Tibial artery (tissue), 4 donors: ENCODE measurements around the gene TBX4.

Source experiments
- DNase-seq, 2 donors: peaks; one replicate each; pipeline ENCODE4 v3.0.0-alpha.2; 2019
- H3K27ac ChIP-seq, 2 donors: fragments of 200-600 bp; sonication (generic) in 1 of 2; 1 replicate in 1 of 2; 2 replicates in 1 of 2; pipeline ENCODE4 v1.5.1; 2018 to 2019; ENCODE audit warnings: mild to moderate bottlenecking in 1 of 2
- H3K27me3 ChIP-seq, 2 donors: fragments of 200-600 bp; sonication (generic) in 1 of 2; one replicate each; pipeline versions ENCODE4 v1.5.1 to v1.6.0; 2016 to 2019
- H3K36me3 ChIP-seq, 3 donors: fragments of 200-600 bp; sonication (generic) in 2 of 3; one replicate each; pipeline ENCODE4 v1.5.1; 2016 to 2019; ENCODE audit warnings: mild to moderate bottlenecking in 2 of 3
- H3K4me1 ChIP-seq, 4 donors: fragments of 200-600 bp; sonication (generic) in 2 of 4; 1 replicate in 3 of 4; 2 replicates in 1 of 4; pipeline ENCODE4 v1.5.1; 2016 to 2019
- H3K4me3 ChIP-seq, 2 donors: fragments of 200-600 bp; sonication (generic) in 1 of 2; 1 replicate in 1 of 2; 2 replicates in 1 of 2; pipeline ENCODE4 v1.5.1; 2018 to 2019; ENCODE audit warnings: mild to moderate bottlenecking in 2 of 2
- H3K9me3 ChIP-seq, 3 donors: fragments of 200-600 bp; sonication (generic) in 1 of 3; one replicate each; pipeline ENCODE4 v1.5.1; 2016 to 2019
- intact Hi-C: fragments of 100-400 bp; cut with DNase I; formaldehyde crosslinking; loops from one replicate; pipeline ENCODE4 v1.15.0; 2023; ENCODE audit warnings: low total_unique reads
- TF ChIP-seq, protein P1 (sequence below), 2 experiments: fragments of 200-600 bp in 1 of 2; fragments of 450-650 bp in 1 of 2; IDR thresholded peaks; one replicate each; pipeline ENCODE4 v1.5.1; 2017 to 2019; ENCODE audit warnings: antibody characterized with exemption in 2 of 2, mild to moderate bottlenecking in 1 of 2, moderate library complexity in 1 of 2

Gene TBX4

DNA sequence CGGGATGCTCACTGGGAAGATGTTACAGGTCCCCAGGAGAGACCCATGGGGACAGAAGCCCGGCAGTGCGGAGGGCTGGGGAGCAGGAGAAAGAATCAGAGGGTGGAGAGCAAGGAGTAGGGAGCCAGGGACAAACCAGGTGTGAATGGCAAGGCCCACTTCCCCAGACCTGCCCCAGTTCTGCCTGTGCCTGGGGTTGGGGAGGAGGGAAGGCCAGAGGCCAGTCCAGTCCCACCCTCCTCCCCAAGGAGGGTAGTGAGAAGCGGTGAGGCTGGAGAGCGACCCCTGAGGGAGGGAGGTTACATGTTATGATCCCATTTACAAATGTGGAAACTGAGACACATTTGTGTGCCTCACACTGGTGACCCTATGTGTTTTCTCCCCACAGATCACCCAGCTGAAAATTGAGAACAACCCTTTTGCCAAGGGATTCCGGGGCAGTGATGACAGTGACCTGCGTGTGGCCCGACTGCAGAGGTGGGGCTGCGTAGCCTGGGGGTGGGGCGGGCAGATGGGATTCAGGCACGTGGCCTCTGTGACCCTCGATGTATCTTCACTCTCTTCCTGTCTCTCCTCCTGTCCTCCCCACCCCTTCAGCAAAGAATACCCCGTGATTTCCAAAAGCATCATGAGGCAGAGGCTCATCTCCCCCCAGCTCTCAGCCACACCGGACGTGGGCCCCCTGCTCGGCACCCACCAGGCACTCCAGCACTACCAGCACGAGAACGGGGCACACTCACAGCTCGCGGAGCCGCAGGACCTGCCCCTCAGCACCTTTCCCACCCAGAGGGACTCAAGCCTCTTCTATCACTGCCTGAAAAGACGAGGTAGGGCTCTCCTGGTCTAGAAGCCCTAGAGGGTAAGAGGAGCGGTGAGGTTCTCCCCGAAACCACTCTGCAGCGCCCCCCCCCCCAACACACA, 27.5 kb downstream of the TBX4 start:
- Histone ChIP-seq H3K4me1 (no peaks in the 10 kb centered on the region), H3K27me3 (peaks cover 0 to 19% of the 10 kb centered on the region in 2 donors), H3K27ac (no peak overlapping the region), H3K4me3 (no peak overlapping the region), H3K36me3 (no peaks in the 10 kb centered on the region), H3K9me3 (no peaks in the 10 kb centered on the region)
- TF ChIP-seq, protein P1, sequence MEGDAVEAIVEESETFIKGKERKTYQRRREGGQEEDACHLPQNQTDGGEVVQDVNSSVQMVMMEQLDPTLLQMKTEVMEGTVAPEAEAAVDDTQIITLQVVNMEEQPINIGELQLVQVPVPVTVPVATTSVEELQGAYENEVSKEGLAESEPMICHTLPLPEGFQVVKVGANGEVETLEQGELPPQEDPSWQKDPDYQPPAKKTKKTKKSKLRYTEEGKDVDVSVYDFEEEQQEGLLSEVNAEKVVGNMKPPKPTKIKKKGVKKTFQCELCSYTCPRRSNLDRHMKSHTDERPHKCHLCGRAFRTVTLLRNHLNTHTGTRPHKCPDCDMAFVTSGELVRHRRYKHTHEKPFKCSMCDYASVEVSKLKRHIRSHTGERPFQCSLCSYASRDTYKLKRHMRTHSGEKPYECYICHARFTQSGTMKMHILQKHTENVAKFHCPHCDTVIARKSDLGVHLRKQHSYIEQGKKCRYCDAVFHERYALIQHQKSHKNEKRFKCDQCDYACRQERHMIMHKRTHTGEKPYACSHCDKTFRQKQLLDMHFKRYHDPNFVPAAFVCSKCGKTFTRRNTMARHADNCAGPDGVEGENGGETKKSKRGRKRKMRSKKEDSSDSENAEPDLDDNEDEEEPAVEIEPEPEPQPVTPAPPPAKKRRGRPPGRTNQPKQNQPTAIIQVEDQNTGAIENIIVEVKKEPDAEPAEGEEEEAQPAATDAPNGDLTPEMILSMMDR (IDR thresholded peaks at IDR 0.05): no peak
- DNase-seq: peak in 1 of 2 donors; percentile 41
- intact Hi-C loops: no loop called here

DNA sequence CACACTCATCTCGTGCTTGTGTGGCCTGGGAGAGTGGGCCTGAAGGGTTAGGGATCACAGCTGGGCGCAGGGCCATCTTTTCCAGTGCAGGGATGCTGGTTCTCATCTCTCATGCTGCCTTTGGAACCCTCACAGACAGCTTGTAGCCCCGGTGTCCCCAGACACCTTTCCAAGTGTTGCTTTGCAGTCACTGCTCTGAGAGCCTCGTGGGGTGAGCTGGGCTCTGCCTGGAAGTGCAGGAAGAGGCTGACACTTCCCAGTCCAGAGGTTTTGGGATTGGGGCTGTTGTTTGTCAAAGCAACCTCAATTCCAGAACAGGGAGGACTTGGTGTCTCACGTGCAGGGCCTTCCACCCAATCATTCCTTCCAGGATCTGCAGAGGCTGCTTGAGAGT, 28.2 kb downstream of the TBX4 start:
- Histone ChIP-seq H3K27ac (no peak overlapping the region), H3K27me3 (peaks cover 0 to 18% of the 10 kb centered on the region in 2 donors), H3K4me1 (no peaks in the 10 kb centered on the region), H3K36me3 (no peaks in the 10 kb centered on the region), H3K4me3 (no peak overlapping the region), H3K9me3 (no peaks in the 10 kb centered on the region)
- TF ChIP-seq, protein P1 (IDR thresholded peaks at IDR 0.05): no peak
- intact Hi-C loops: no loop called here
- DNase-seq: peak in 1 of 2 donors; percentile 54

DNA sequence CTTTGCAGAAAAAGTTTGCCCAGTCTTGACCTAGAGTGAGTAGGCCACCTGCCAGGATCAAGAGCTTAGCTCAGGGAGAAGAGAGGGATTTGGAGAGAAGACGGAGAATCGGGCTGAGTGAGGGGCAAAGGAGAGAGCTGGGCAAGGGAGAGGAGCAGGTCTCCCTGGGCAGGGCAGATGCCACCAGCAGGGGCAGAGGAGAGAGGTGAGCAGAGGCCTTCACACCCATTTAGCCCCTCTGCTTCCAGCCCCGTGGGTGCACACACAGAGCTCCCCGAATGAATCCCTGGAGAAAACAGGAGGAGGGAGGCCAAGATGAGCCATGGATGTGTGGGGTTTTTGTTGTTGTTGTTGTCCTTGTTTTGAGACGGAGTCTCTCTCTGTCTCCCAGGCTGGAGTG, 29.2 kb downstream of the TBX4 start:
- Histone ChIP-seq H3K27me3 (peaks cover 0 to 8% of the 10 kb centered on the region in 2 donors), H3K36me3 (no peaks in the 10 kb centered on the region), H3K9me3 (no peaks in the 10 kb centered on the region), H3K4me1 (peaks cover 0 to 2% (median 0%) of the 10 kb centered on the region in 4 donors), H3K27ac (no peak overlapping the region), H3K4me3 (no peak overlapping the region)
- TF ChIP-seq, protein P1 (IDR thresholded peaks at IDR 0.05): no peak
- DNase-seq: no peak
- intact Hi-C loops: no loop called here

DNA sequence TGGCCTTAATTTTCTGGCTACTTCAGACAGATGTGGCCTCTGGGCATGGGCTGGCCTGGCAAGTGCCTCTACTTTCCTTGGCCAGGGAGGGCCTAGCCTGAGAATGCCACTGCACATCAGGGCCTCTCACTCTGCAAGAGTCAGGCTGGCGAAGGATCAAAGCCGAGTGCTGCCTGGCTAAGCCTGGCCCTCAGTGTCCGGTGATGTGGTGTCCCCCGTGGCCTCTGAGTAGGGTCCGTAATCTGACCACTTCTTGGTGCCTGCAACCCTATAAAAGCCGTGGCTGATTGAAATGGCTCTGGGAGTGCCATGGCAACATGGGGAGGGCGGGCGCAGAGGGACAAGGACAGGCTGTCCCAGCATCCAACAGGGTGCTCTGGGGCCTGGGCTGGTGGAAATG, 30.2 kb downstream of the TBX4 start:
- no peak overlapping the region for H3K4me3 ChIP-seq
- no peaks in the 10 kb centered on the region for H3K9me3 ChIP-seq
- no peak overlapping the region for H3K27ac ChIP-seq
- no peak for DNase-seq
- peaks cover 0 to 7% (median 0%) of the 10 kb centered on the region in 4 donors for H3K4me1 ChIP-seq
- intact Hi-C loops: no loop called here
- TF ChIP-seq, protein P1 (IDR thresholded peaks at IDR 0.05): no peak
- no peaks in the 10 kb centered on the region for H3K36me3 ChIP-seq
- H3K27me3 ChIP-seq: no peaks in the 10 kb centered on the region

DNA sequence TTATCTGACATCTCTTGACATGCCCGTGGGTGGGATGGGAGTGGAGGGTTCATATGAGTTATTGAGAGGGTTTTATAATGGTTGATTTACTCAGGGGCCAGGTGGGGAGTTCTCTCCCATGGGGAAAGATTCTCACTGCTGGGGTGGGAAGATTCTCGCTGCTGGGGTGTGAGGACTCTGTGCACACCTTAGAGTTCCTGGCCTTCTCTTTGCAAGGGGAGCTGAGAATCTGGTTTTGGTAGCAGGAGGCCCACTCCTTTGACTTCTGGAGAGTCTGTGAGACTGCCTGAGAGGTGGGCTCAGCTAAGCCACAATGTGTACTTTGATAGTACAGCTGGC, 31.5 kb downstream of the TBX4 start:
- TF ChIP-seq, protein P1 (IDR thresholded peaks at IDR 0.05): no peak

More for the DNA sequence above, 31.5 kb downstream of the TBX4 start:
- no peak for DNase-seq
- Histone ChIP-seq H3K27ac (no peak overlapping the region), H3K4me3 (no peak overlapping the region), H3K9me3 (no peaks in the 10 kb centered on the region), H3K27me3 (no peaks in the 10 kb centered on the region), H3K36me3 (no peaks in the 10 kb centered on the region), H3K4me1 (peaks cover 0 to 7% (median 0%) of the 10 kb centered on the region in 4 donors)
- intact Hi-C loops: no loop called here
